ENCODE measurements around the gene PCMT1. TPM values are rescaled to one million over a fixed set of nuclear protein-coding genes. Genes with fewer than 3 reads are reported as not detected.

Gene PCMT1
- total and polyA plus RNA-seq, 9 of the 15 experiments (the other 6 are each of a cell fraction or from before 2014, with no cell fraction given): 217 to 541 (median 327) TPM

GRCh38 chr6:149728499-149729234, 20.9 kb upstream of the PCMT1 start (continued):
- TF ChIP-seq KLF13 (tag; IDR thresholded peaks at IDR 0.05; ENCODE audit: borderline replicate concordance, low read depth) (no peak), MNT (conservative IDR thresholded peaks at IDR 0.05) (peak in 1 of 2 experiments; percentile 75; a peak in 3 of 4 replicates), HDAC3 (IDR thresholded peaks at IDR 0.05; ENCODE audit: borderline replicate concordance, partially characterized antibody) (peak; percentile 47), TFAM (CRISPR knock-in tag; conservative IDR thresholded peaks at IDR 0.05) (no peak), SMAD2 (IDR thresholded peaks at IDR 0.05; ENCODE audit: low read depth, low read length) (no peak), RBM14 (IDR thresholded peaks at IDR 0.05; ENCODE audit: borderline replicate concordance, insufficient read depth, low read depth, low read length) (no peak), HDAC8 (tag; IDR thresholded peaks at IDR 0.05) (peak; percentile 61; the same call in 1 of the 2 replicates), CBFA2T2 (conservative IDR thresholded peaks at IDR 0.05) (peak; percentile 97), TRIM28 (IDR thresholded peaks at IDR 0.05) (no peak; the same call in 1 of the 2 replicates)
- TF ChIP-seq, protein P1, sequence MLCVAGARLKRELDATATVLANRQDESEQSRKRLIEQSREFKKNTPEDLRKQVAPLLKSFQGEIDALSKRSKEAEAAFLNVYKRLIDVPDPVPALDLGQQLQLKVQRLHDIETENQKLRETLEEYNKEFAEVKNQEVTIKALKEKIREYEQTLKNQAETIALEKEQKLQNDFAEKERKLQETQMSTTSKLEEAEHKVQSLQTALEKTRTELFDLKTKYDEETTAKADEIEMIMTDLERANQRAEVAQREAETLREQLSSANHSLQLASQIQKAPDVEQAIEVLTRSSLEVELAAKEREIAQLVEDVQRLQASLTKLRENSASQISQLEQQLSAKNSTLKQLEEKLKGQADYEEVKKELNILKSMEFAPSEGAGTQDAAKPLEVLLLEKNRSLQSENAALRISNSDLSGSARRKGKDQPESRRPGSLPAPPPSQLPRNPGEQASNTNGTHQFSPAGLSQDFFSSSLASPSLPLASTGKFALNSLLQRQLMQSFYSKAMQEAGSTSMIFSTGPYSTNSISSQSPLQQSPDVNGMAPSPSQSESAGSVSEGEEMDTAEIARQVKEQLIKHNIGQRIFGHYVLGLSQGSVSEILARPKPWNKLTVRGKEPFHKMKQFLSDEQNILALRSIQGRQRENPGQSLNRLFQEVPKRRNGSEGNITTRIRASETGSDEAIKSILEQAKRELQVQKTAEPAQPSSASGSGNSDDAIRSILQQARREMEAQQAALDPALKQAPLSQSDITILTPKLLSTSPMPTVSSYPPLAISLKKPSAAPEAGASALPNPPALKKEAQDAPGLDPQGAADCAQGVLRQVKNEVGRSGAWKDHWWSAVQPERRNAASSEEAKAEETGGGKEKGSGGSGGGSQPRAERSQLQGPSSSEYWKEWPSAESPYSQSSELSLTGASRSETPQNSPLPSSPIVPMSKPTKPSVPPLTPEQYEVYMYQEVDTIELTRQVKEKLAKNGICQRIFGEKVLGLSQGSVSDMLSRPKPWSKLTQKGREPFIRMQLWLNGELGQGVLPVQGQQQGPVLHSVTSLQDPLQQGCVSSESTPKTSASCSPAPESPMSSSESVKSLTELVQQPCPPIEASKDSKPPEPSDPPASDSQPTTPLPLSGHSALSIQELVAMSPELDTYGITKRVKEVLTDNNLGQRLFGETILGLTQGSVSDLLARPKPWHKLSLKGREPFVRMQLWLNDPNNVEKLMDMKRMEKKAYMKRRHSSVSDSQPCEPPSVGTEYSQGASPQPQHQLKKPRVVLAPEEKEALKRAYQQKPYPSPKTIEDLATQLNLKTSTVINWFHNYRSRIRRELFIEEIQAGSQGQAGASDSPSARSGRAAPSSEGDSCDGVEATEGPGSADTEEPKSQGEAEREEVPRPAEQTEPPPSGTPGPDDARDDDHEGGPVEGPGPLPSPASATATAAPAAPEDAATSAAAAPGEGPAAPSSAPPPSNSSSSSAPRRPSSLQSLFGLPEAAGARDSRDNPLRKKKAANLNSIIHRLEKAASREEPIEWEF (CRISPR knock-in tag; IDR thresholded peaks at IDR 0.05): no peak
- TF ChIP-seq, protein P2, sequence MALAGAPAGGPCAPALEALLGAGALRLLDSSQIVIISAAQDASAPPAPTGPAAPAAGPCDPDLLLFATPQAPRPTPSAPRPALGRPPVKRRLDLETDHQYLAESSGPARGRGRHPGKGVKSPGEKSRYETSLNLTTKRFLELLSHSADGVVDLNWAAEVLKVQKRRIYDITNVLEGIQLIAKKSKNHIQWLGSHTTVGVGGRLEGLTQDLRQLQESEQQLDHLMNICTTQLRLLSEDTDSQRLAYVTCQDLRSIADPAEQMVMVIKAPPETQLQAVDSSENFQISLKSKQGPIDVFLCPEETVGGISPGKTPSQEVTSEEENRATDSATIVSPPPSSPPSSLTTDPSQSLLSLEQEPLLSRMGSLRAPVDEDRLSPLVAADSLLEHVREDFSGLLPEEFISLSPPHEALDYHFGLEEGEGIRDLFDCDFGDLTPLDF (CRISPR knock-in tag; IDR thresholded peaks at IDR 0.05): no peak; the same call in 1 of the 2 replicates
- TF ChIP-seq, protein P3, sequence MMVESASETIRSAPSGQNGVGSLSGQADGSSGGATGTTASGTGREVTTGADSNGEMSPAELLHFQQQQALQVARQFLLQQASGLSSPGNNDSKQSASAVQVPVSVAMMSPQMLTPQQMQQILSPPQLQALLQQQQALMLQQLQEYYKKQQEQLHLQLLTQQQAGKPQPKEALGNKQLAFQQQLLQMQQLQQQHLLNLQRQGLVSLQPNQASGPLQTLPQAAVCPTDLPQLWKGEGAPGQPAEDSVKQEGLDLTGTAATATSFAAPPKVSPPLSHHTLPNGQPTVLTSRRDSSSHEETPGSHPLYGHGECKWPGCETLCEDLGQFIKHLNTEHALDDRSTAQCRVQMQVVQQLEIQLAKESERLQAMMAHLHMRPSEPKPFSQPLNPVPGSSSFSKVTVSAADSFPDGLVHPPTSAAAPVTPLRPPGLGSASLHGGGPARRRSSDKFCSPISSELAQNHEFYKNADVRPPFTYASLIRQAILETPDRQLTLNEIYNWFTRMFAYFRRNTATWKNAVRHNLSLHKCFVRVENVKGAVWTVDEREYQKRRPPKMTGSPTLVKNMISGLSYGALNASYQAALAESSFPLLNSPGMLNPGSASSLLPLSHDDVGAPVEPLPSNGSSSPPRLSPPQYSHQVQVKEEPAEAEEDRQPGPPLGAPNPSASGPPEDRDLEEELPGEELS (CRISPR knock-in tag; IDR thresholded peaks at IDR 0.05; ENCODE audit: borderline replicate concordance): no peak
